OCI-LY3 (cell line): ENCODE results near the gene RAP1GAP.

Experiments used
- H2AFZ ChIP-seq: fragments of 200-600, 300-600 bp; shearing (Covaris generic); 2 replicates; pipeline ENCODE4 v1.6.0; 2014; ENCODE audit warnings: antibody characterized with exemption, low read depth, low read length
- H3K27ac ChIP-seq: fragments of 200-600, 300-600 bp; sonication (generic); 2 replicates; pipeline ENCODE4 v1.5.1; 2014; ENCODE audit warnings: mild to moderate bottlenecking, low read length, moderate library complexity, mixed read lengths
- H3K27me3 ChIP-seq: fragments of 200-600, 300-600 bp; sonication (generic); 2 replicates; pipeline ENCODE4 v1.6.1; 2014; ENCODE audit warnings: low read depth, low read length, mixed read lengths
- H3K36me3 ChIP-seq: fragments of 200-600, 300-600 bp; sonication (generic); replicated peaks from 2 replicates; pipeline ENCODE3; 2014; ENCODE audit warnings: low read depth, low read length, mixed read lengths
- H3K4me1 ChIP-seq: fragments of 300-600, 200-600 bp; sonication (generic); 2 replicates; pipeline ENCODE4 v1.6.1; 2014; ENCODE audit warnings: low read length, mixed read lengths
- H3K4me2 ChIP-seq: fragments of 200-600, 300-600 bp; sonication (generic); 2 replicates; pipeline ENCODE4 v1.6.1; 2014; ENCODE audit warnings: low read length, mixed read lengths
- H3K4me3 ChIP-seq: fragments of 300-600, 200-600 bp; sonication (generic); 2 replicates; pipeline ENCODE4 v1.5.1; 2014; ENCODE audit warnings: antibody characterized with exemption, mild to moderate bottlenecking, low read length, moderate library complexity
- H3K79me2 ChIP-seq: fragments of 300-600, 200-600 bp; shearing (Covaris generic); 2 replicates; pipeline ENCODE4 v1.6.1; 2014; ENCODE audit warnings: mild to moderate bottlenecking, low read length, mixed read lengths
- H3K9ac ChIP-seq: fragments of 300-600, 200-600 bp; shearing (Covaris generic); 2 replicates; pipeline ENCODE4 v1.6.0; 2014; ENCODE audit warnings: mild to moderate bottlenecking, low read length, moderate library complexity
- H3K9me3 ChIP-seq: fragments of 200-600, 300-600 bp; shearing (Covaris generic); 2 replicates; pipeline ENCODE4 v1.6.1; 2014; ENCODE audit warnings: low read length, mixed read lengths; ENCODE audit not compliant: insufficient read depth
- H4K20me1 ChIP-seq: fragments of 200-600, 300-600 bp; sonication (generic); 2 replicates; pipeline ENCODE4 v1.6.1; 2016; ENCODE audit warnings: low read length, mixed read lengths; ENCODE audit not compliant: insufficient read depth
- CTCF ChIP-seq: fragments of 200-600, 300-600 bp; sonication (generic); IDR thresholded peaks from 2 replicates; pipeline ENCODE4 v1.5.1; 2014; ENCODE audit warnings: antibody characterized with exemption, low read length, low read depth
- EZH2phosphoT487 ChIP-seq: fragments of 200-600 bp; shearing (Covaris generic); IDR thresholded peaks from 2 replicates; pipeline ENCODE4 v1.6.1; 2018; ENCODE audit warnings: antibody characterized with exemption, mixed run types, low read depth

Gene RAP1GAP

GRCh38 chr1:21563971-21564370 lies 105.2 kb downstream of the RAP1GAP start:
- no peak overlapping the region for H2AFZ ChIP-seq
- H4K20me1 ChIP-seq: no peaks in the 10 kb centered on the region
- no peak overlapping the region for H3K4me3 ChIP-seq
- no peaks in the 10 kb centered on the region for H3K36me3 ChIP-seq
- H3K9me3 ChIP-seq: no peaks in the 10 kb centered on the region
- no peak overlapping the region for H3K9ac ChIP-seq
- no peaks in the 10 kb centered on the region for H3K4me1 ChIP-seq
- TF ChIP-seq EZH2phosphoT487: no peak
- TF ChIP-seq CTCF: no peak
- H3K79me2 ChIP-seq: no peaks in the 10 kb centered on the region
- no peak overlapping the region for H3K27ac ChIP-seq
- no peaks in the 10 kb centered on the region for H3K27me3 ChIP-seq
- H3K4me2 ChIP-seq: no peak overlapping the region

- Histone ChIP-seq H3K27ac (no peak overlapping the region), H3K4me3 (no peak overlapping the region), H3K4me2 (no peak overlapping the region), H3K4me1 (no peaks in the 10 kb centered on the region), H3K9ac (no peak overlapping the region), H3K36me3 (no peaks in the 10 kb centered on the region), H4K20me1 (no peaks in the 10 kb centered on the region), H3K27me3 (no peaks in the 10 kb centered on the region), H3K79me2 (no peaks in the 10 kb centered on the region), H2AFZ (no peak overlapping the region), H3K9me3 (no peaks in the 10 kb centered on the region)
- TF ChIP-seq EZH2phosphoT487 (no peak), CTCF (no peak)
Measured at GRCh38 chr1:21562896-21563295, 106.3 kb downstream of the RAP1GAP start.

- Histone ChIP-seq H3K27ac (no peak overlapping the region), H4K20me1 (no peaks in the 10 kb centered on the region), H3K9me3 (no peaks in the 10 kb centered on the region), H3K4me2 (no peak overlapping the region), H3K9ac (no peak overlapping the region), H3K36me3 (no peaks in the 10 kb centered on the region), H3K4me1 (no peaks in the 10 kb centered on the region), H2AFZ (no peak overlapping the region), H3K79me2 (no peaks in the 10 kb centered on the region), H3K27me3 (no peaks in the 10 kb centered on the region), H3K4me3 (no peak overlapping the region)
- TF ChIP-seq CTCF (no peak), EZH2phosphoT487 (no peak)
Measured at GRCh38 chr1:21560916-21561638, 108.1 kb downstream of the RAP1GAP start.

GRCh38 chr1:21559788-21560567 lies 109.2 kb downstream of the RAP1GAP start:
- no peak for TF ChIP-seq EZH2phosphoT487
- no peak for TF ChIP-seq CTCF
- H3K4me2 ChIP-seq: no peak overlapping the region
- H3K9ac ChIP-seq: no peak overlapping the region
- H3K9me3 ChIP-seq: no peaks in the 10 kb centered on the region
- no peaks in the 10 kb centered on the region for H3K27me3 ChIP-seq
- no peak overlapping the region for H3K4me3 ChIP-seq
- no peaks in the 10 kb centered on the region for H3K36me3 ChIP-seq
- H3K79me2 ChIP-seq: no peaks in the 10 kb centered on the region
- no peaks in the 10 kb centered on the region for H4K20me1 ChIP-seq
- no peak overlapping the region for H2AFZ ChIP-seq
- H3K27ac ChIP-seq: no peak overlapping the region
- H3K4me1 ChIP-seq: no peaks in the 10 kb centered on the region
